Sigmoid colon (tissue), 7 donors: ENCODE data around the gene LIMA1. TPM values are rescaled to one million over a fixed set of nuclear protein-coding genes. Genes with fewer than 3 reads are reported as not detected.

Source experiments
- DNase-seq: peaks from one replicate; pipeline ENCODE4 v3.0.0-alpha.2; 2019
- H3K27ac ChIP-seq, 4 donors: fragments of 200-600 bp; sonication (generic); one replicate each; pipeline ENCODE4 v1.5.1; 2016 to 2019; ENCODE audit warnings: mild to moderate bottlenecking in 1 of 4
- H3K27me3 ChIP-seq, 3 donors: fragments of 200-600 bp; sonication (generic); one replicate each; pipeline ENCODE4 v1.5.1; 2019; ENCODE audit warnings: mild to moderate bottlenecking in 1 of 3
- H3K36me3 ChIP-seq, 4 donors: fragments of 200-600 bp; sonication (generic); one replicate each; pipeline ENCODE4 v1.5.1; 2016 to 2019
- H3K4me1 ChIP-seq, 4 donors: fragments of 200-600 bp; sonication (generic); one replicate each; pipeline ENCODE4 v1.5.1; 2017 to 2019
- H3K4me3 ChIP-seq, 4 donors: fragments of 200-600 bp; sonication (generic); one replicate each; pipeline ENCODE4 v1.5.1; 2017 to 2019; ENCODE audit warnings: mild to moderate bottlenecking in 2 of 4, moderate library complexity in 1 of 4
- H3K9me3 ChIP-seq, 4 donors: fragments of 200-600 bp in 3 of 4; sonication (generic) in 3 of 4; one replicate each; pipeline versions ENCODE4 v1.5.1 to v1.6.1; 2013 to 2019
- CTCF ChIP-seq, 4 experiments: fragments of 450-650 bp in 3 of 4; fragments of 200-600 bp in 1 of 4; IDR thresholded peaks; one replicate each; pipeline ENCODE4 v1.5.1; 2016 to 2019; ENCODE audit warnings: antibody characterized with exemption in 4 of 4, mild to moderate bottlenecking in 3 of 4, moderate library complexity in 2 of 4
- EP300 ChIP-seq, 4 donors: sonication (generic); formaldehyde crosslinking; IDR thresholded peaks; one replicate each; pipeline ENCODE4 v1.6.1; 2017; ENCODE audit warnings: antibody characterized with exemption in 4 of 4
- POLR2A ChIP-seq, 2 donors: fragments of 450-650 bp; IDR thresholded peaks; one replicate each; pipeline ENCODE4 v1.6.1; 2016; ENCODE audit warnings: antibody characterized with exemption in 2 of 2, mild to moderate bottlenecking in 2 of 2, moderate library complexity in 2 of 2
- POLR2AphosphoS5 ChIP-seq, 4 donors: sonication (generic); formaldehyde crosslinking; IDR thresholded peaks; one replicate each; pipeline ENCODE4 v1.6.1; 2017; ENCODE audit warnings: antibody characterized with exemption in 4 of 4
- WGBS, 2 donors: extraction: QIAGEN DNeasy Blood & Tissue Kit; methylation state at CpG; one replicate each; pipeline ENCODE4 v1.1.7; 2013; 5-methylcytosine and 5-hydroxymethylcytosine counted together
- intact Hi-C: fragments of 100-400 bp; cut with DNase I; formaldehyde crosslinking; loops from one replicate; pipeline ENCODE4 v1.15.1; 2023
- polyA plus RNA-seq, 3 donors: library from polyadenylated mRNA; stranded (reverse); fragments of 200-250 nt; gene quantifications; one replicate each; pipeline ENCODE4 v1.2.3, GENCODE V29; 2013
- total RNA-seq, 4 donors: library from RNA; depleted of rRNA; stranded (reverse); fragments of >200 nt; gene quantifications; one replicate each; pipeline ENCODE4 v1.1.0, GENCODE V29; 2016
- donor health status: healthy with polysubstance abuse.
- donor health status: Bipolar disorder and iron deficiency.
- donor health status: healthy.

LIMA1 gene
- total and polyA plus RNA-seq, 7 donors: 39.7 to 181 (median 108) TPM

GRCh38 chr12:50257236-50258166, 25.8 kb downstream of the LIMA1 start:
- Histone ChIP-seq H3K4me3 (no peak overlapping the region), H3K9me3 (no peaks in the 10 kb centered on the region), H3K4me1 (peaks cover 0 to 31% (median 22%) of the 10 kb centered on the region in 4 donors), H3K27me3 (no peaks in the 10 kb centered on the region), H3K36me3 (no peaks in the 10 kb centered on the region), H3K27ac (peak overlapping the region; percentile 49 to 74 (median 70))
- TF ChIP-seq EP300 (IDR thresholded peaks at IDR 0.05): no peak
- peak in 2 of 4 donors; percentile 4 to 20 for TF ChIP-seq POLR2AphosphoS5 (IDR thresholded peaks at IDR 0.05)
- TF ChIP-seq CTCF (IDR thresholded peaks at IDR 0.05): no peak
- TF ChIP-seq POLR2A (IDR thresholded peaks at IDR 0.05): no peak
- intact Hi-C loops: no loop called here
- DNase-seq: no peak
- 18 to 55% methylated on average over 6 of the region's 6 CpGs for WGBS, 2 donors

GRCh38 chr12:50256761-50257160, 26.6 kb downstream of the LIMA1 start:
- intact Hi-C loops: no loop called here
- H3K36me3 ChIP-seq: no peaks in the 10 kb centered on the region
- peaks cover 0 to 31% (median 22%) of the 10 kb centered on the region in 4 donors for H3K4me1 ChIP-seq
- TF ChIP-seq EP300 (IDR thresholded peaks at IDR 0.05): no peak
- TF ChIP-seq CTCF (IDR thresholded peaks at IDR 0.05): no peak
- TF ChIP-seq POLR2AphosphoS5 (IDR thresholded peaks at IDR 0.05): no peak
- no peak for TF ChIP-seq POLR2A (IDR thresholded peaks at IDR 0.05)
- no peaks in the 10 kb centered on the region for H3K27me3 ChIP-seq
- no peak overlapping the region for H3K4me3 ChIP-seq
- H3K27ac ChIP-seq: peak overlapping the region in 2 of 4 donors; percentile 70 to 74
- no peaks in the 10 kb centered on the region for H3K9me3 ChIP-seq
- WGBS, 2 donors: 96 to 99% methylated on average over 2 of the region's 2 CpGs
- no peak for DNase-seq

- no peak overlapping the region for H3K27ac ChIP-seq
- H3K4me1 ChIP-seq: peaks cover 0 to 17% (median 10%) of the 10 kb centered on the region in 4 donors
- no peak for TF ChIP-seq POLR2AphosphoS5 (IDR thresholded peaks at IDR 0.05)
- no peak for TF ChIP-seq CTCF (IDR thresholded peaks at IDR 0.05)
- TF ChIP-seq EP300 (IDR thresholded peaks at IDR 0.05): no peak
- WGBS, 2 donors: 21 to 73% methylated on average over 6 of the region's 6 CpGs
- H3K4me3 ChIP-seq: no peak overlapping the region
- intact Hi-C loops: no loop called here
- no peaks in the 10 kb centered on the region for H3K9me3 ChIP-seq
- H3K27me3 ChIP-seq: no peaks in the 10 kb centered on the region
- no peak for DNase-seq
- peaks cover 0 to under 1% (median 0%) of the 10 kb centered on the region in 4 donors for H3K36me3 ChIP-seq
Observed at GRCh38 chr12:50252977-50253602, 30.2 kb downstream of the LIMA1 start.

- H3K4me1 ChIP-seq: peaks cover 0 to 15% (median 7%) of the 10 kb centered on the region in 4 donors
- H3K4me3 ChIP-seq: no peak overlapping the region
- H3K36me3 ChIP-seq: peaks cover 0 to 4% (median 0%) of the 10 kb centered on the region in 4 donors
- no peaks in the 10 kb centered on the region for H3K9me3 ChIP-seq
- WGBS, 2 donors: 10 to 59% methylated on average over 6 of the region's 6 CpGs
- DNase-seq: no peak
- H3K27ac ChIP-seq: no peak overlapping the region
- TF ChIP-seq POLR2A (IDR thresholded peaks at IDR 0.05) (no peak), EP300 (IDR thresholded peaks at IDR 0.05) (no peak), POLR2AphosphoS5 (IDR thresholded peaks at IDR 0.05) (no peak), CTCF (IDR thresholded peaks at IDR 0.05) (no peak)
- intact Hi-C loops: no loop called here
- no peaks in the 10 kb centered on the region for H3K27me3 ChIP-seq
Observed at GRCh38 chr12:50251619-50252252, 31.6 kb downstream of the LIMA1 start.
